Esophagus mucosa (tissue), 1 donor: ENCODE data around the gene PRICKLE4. TPM values are rescaled to one million over a fixed set of nuclear protein-coding genes. Genes with fewer than 3 reads are reported as not detected.
A peak's percentile ranks its signal among the peaks of the same experiment; 100 is the strongest.
"Not testable (repeated sequence)": the region's sequence is repeated elsewhere in the genome, so short reads cannot be mapped to it uniquely, and the experiment has no call there.

Source experiments
- ATAC-seq: fragments of 200-7000 bp; cut with Tn5 transposase; one replicate; pipeline ENCODE4 v1.9.1; 2020
- total RNA-seq: library from RNA; stranded (reverse); gene quantifications from one replicate; pipeline ENCODE4 v1.2.4, GENCODE V29; 2023
- donor health status: DM: yes; HTN: yes; CAD: no.

PRICKLE4 gene
- total RNA-seq, 1 donor from 2014 or later: 2.2 TPM

GRCh38 chr6:41801380-41801779 lies 20.8 kb downstream of the PRICKLE4 start:
- no peak for ATAC-seq

- ATAC-seq: no peak
These were observed 25.5 kb downstream of the PRICKLE4 start for GRCh38 chr6:41805830-41806774.

- ATAC-seq: no peak
These were observed 30.5 kb downstream of the PRICKLE4 start for GRCh38 chr6:41811095-41811494.

GRCh38 chr6:41811946-41812345 lies 31.4 kb downstream of the PRICKLE4 start:
- ATAC-seq: not testable (repeated sequence)

GRCh38 chr6:41813469-41813868 lies 32.9 kb downstream of the PRICKLE4 start:
- ATAC-seq: no peak

- no peak for ATAC-seq
These were observed 33.4 kb downstream of the PRICKLE4 start for GRCh38 chr6:41813956-41814355.

- no peak for ATAC-seq
These were observed 34.0 kb downstream of the PRICKLE4 start for GRCh38 chr6:41814629-41815028.

- no peak for ATAC-seq
These were observed 35.0 kb downstream of the PRICKLE4 start for GRCh38 chr6:41815587-41815986.

- peak; percentile 67 for ATAC-seq
These were observed 37.9 kb downstream of the PRICKLE4 start for GRCh38 chr6:41818271-41819054.

- no peak for ATAC-seq
These were observed 40.7 kb downstream of the PRICKLE4 start for GRCh38 chr6:41821266-41821665.

GRCh38 chr6:41822021-41822420 lies 41.4 kb downstream of the PRICKLE4 start:
- no peak for ATAC-seq

- ATAC-seq: no peak
These were observed 42.6 kb downstream of the PRICKLE4 start for GRCh38 chr6:41823178-41823577.

GRCh38 chr6:41824571-41825569 lies 44.3 kb downstream of the PRICKLE4 start:
- ATAC-seq: no peak

- no peak for ATAC-seq
These were observed 45.9 kb downstream of the PRICKLE4 start for GRCh38 chr6:41826343-41827022.

- ATAC-seq: no peak
These were observed 51.7 kb downstream of the PRICKLE4 start for GRCh38 chr6:41832263-41832662.

GRCh38 chr6:41836022-41836659 lies 55.6 kb downstream of the PRICKLE4 start:
- no peak for ATAC-seq

- ATAC-seq: no peak
These were observed 56.1 kb downstream of the PRICKLE4 start for GRCh38 chr6:41836660-41837052.
